Keratinocyte (primary cell): Measurements from ENCODE around the gene CTNND2. TPM values are rescaled to one million over a fixed set of nuclear protein-coding genes. Genes with fewer than 3 reads are reported as not detected.

Experiments
- DNase-seq: peaks from one replicate; pipeline ENCODE4 v3.0.0-alpha.2; 2011; ENCODE audit warnings: low read depth, missing footprints, low spot score
- FAIRE-seq: peaks from 2 replicates; lab custom pipeline; 2011; peaks lifted over from hg19 to GRCh38; lab: Jason Lieb, UNC
- H2AFZ ChIP-seq: 2 replicates; pipeline ENCODE4 v1.6.0; 2012; ENCODE audit warnings: low read length, control low read depth, inconsistent platforms; ENCODE audit not compliant: control insufficient read depth
- H3K27ac ChIP-seq: 2 replicates; pipeline ENCODE4 v1.5.1; 2011; ENCODE audit warnings: low read length; ENCODE audit not compliant: control insufficient read depth, insufficient read depth
- H3K27me3 ChIP-seq: 3 replicates; pipeline ENCODE4 v1.6.0; 2011; ENCODE audit warnings: low read length; ENCODE audit not compliant: control insufficient read depth, insufficient read depth; ENCODE audit errors: extremely low read depth
- H3K36me3 ChIP-seq, 2 experiments: 2 replicates in 1 of 2; 3 replicates in 1 of 2; pipeline ENCODE4 v1.5.1; 2011; ENCODE audit warnings: low read length in 2 of 2, mild to moderate bottlenecking in 1 of 2; ENCODE audit not compliant: control insufficient read depth in 2 of 2, insufficient read depth in 2 of 2; ENCODE audit errors: extremely low read depth in 1 of 2
- H3K4me1 ChIP-seq: 3 replicates; pipeline ENCODE4 v1.5.1; 2011; ENCODE audit warnings: low read length; ENCODE audit not compliant: control insufficient read depth, insufficient read depth; ENCODE audit errors: extremely low read depth
- H3K4me2 ChIP-seq: 3 replicates; pipeline ENCODE4 v1.6.0; 2011; ENCODE audit warnings: low read depth, low read length; ENCODE audit not compliant: control insufficient read depth, insufficient read depth; ENCODE audit errors: extremely low read depth
- H3K4me3 ChIP-seq, 3 experiments: fragments of 200-600 bp in 1 of 3; sonication (generic) in 1 of 3; 2 replicates in 2 of 3; 3 replicates in 1 of 3; pipeline ENCODE4 v1.5.1; 2011 to 2016; ENCODE audit warnings: low read length in 3 of 3, mild to moderate bottlenecking in 3 of 3, control low read depth in 2 of 3, inconsistent platforms in 1 of 3, low read depth in 1 of 3, mixed read lengths in 1 of 3, mixed run types in 1 of 3, moderate library complexity in 1 of 3; ENCODE audit not compliant: control insufficient read depth in 2 of 3, insufficient read depth in 2 of 3; ENCODE audit errors: extremely low read depth in 1 of 3
- H3K79me2 ChIP-seq: 2 replicates; pipeline ENCODE4 v1.6.0; 2012; ENCODE audit warnings: low read length; ENCODE audit not compliant: control insufficient read depth, insufficient read depth
- H3K9ac ChIP-seq: 3 replicates; pipeline ENCODE4 v1.6.0; 2011; ENCODE audit warnings: low read length; ENCODE audit not compliant: control insufficient read depth, insufficient read depth; ENCODE audit errors: extremely low read depth
- H3K9me1 ChIP-seq: 3 replicates; pipeline ENCODE4 v1.6.0; 2011; ENCODE audit warnings: low read length; ENCODE audit not compliant: control insufficient read depth, insufficient read depth; ENCODE audit errors: extremely low read depth
- H3K9me3 ChIP-seq: 2 replicates; pipeline ENCODE4 v1.5.1; 2012; ENCODE audit warnings: low read depth, low read length; ENCODE audit not compliant: control insufficient read depth
- H4K20me1 ChIP-seq: 3 replicates; pipeline ENCODE4 v1.6.0; 2011; ENCODE audit warnings: low read length; ENCODE audit not compliant: control insufficient read depth, insufficient read depth; ENCODE audit errors: extremely low read depth
- CTCF ChIP-seq, 3 experiments: IDR thresholded peaks in 1 of 3; conservative IDR thresholded peaks in 1 of 3; optimal IDR thresholded peaks in 1 of 3; 2 replicates in 2 of 3; 3 replicates in 1 of 3; pipeline versions ENCODE3 to v1.5.1; 2011; ENCODE audit warnings: low read length in 3 of 3, mild to moderate bottlenecking in 3 of 3, moderate library complexity in 2 of 3, control low read depth in 1 of 3, inconsistent platforms in 1 of 3; ENCODE audit not compliant: insufficient read depth in 2 of 3; ENCODE audit errors: extremely low read depth in 1 of 3
- EZH2 ChIP-seq: IDR thresholded peaks from one replicate; pipeline ENCODE4 v1.6.1; 2012; ENCODE audit warnings: inconsistent platforms, mild to moderate bottlenecking, low read length, moderate library complexity
- dilution Hi-C: fragments of 300-500 bp; cut with MboI; formaldehyde crosslinking; loops from one replicate; pipeline ENCODE4 v1.7.0; 2020; ENCODE audit warnings: low sequenced_read_pairs; ENCODE audit not compliant: extremely low pct_ligation_motif_present
- polyA plus RNA-seq, 5 experiments: library from polyadenylated mRNA; depleted of rRNA in 3 of 5; stranded (reverse) in 3 of 5; stranded (forward) in 1 of 5; unstranded in 1 of 5; fragments of >200 nt; gene quantifications; 1 replicate in 1 of 5; 2 replicates in 3 of 5; 3 replicates in 1 of 5; pipeline versions ENCODE4 v1.2.1 to v1.2.3, GENCODE V29; 2011 to 2012; ENCODE audit warnings: missing spikeins in 2 of 5, low read depth in 1 of 5, low replicate concordance in 1 of 5

Gene CTNND2
- polyA plus RNA-seq, 1 donor (not counting 4 experiments of a cell fraction or from before 2014, with no cell fraction given) = not detected

- no peak for TF ChIP-seq EZH2
- no peaks in the 10 kb centered on the region for H3K27me3 ChIP-seq
- no peak for FAIRE-seq
- no peaks in the 10 kb centered on the region for H4K20me1 ChIP-seq
- dilution Hi-C loops = no loop called here
- H3K9me3 ChIP-seq = no peaks in the 10 kb centered on the region
- no peak overlapping the region for H3K4me3 ChIP-seq
- H3K4me2 ChIP-seq = no peak overlapping the region
- H3K4me1 ChIP-seq = no peaks in the 10 kb centered on the region
- no peaks in the 10 kb centered on the region for H3K36me3 ChIP-seq
- H2AFZ ChIP-seq = no peak overlapping the region
- no peak for DNase-seq
- H3K79me2 ChIP-seq = no peaks in the 10 kb centered on the region
- no peak overlapping the region for H3K9ac ChIP-seq
- H3K27ac ChIP-seq = no peak overlapping the region
- no peaks in the 10 kb centered on the region for H3K9me1 ChIP-seq
Observed at GRCh38 chr5:11427569-11427968, 476.7 kb downstream of the CTNND2 start.

DNA sequence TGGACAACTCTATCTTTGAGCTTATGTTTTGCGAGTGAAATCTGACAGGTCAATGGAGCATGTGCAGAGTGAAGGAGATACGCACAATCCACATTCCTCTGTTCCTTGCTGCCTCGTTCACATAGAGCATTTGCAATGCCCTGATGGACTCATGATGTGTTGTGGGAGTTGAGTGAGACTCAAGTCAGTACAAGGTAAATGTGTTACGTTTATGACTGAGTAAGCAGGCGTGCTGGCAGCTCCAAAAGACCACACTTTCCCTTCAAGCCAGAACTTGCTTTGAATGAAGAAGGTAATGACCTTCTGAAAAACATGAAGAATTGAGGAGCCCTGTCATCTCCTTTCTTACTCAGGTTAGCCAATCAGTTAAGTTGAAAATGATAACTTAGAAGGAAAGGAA is 477.8 kb downstream of the CTNND2 start:
- FAIRE-seq (no peak), DNase-seq (no peak)
- Histone ChIP-seq H2AFZ (no peak overlapping the region), H3K9me3 (no peaks in the 10 kb centered on the region), H3K4me1 (no peaks in the 10 kb centered on the region), H3K27me3 (no peaks in the 10 kb centered on the region), H3K27ac (no peak overlapping the region), H4K20me1 (no peaks in the 10 kb centered on the region), H3K36me3 (no peaks in the 10 kb centered on the region), H3K79me2 (no peaks in the 10 kb centered on the region), H3K4me2 (no peak overlapping the region), H3K9ac (no peak overlapping the region), H3K9me1 (no peaks in the 10 kb centered on the region), H3K4me3 (no peak overlapping the region)
- TF ChIP-seq EZH2 = no peak
- no peak for TF ChIP-seq CTCF (optimal IDR thresholded peaks at IDR 0.05 in 1 of 3, IDR thresholded peaks at IDR 0.05 in 1 of 3, conservative IDR thresholded peaks at IDR 0.05 in 1 of 3; ENCODE audit: extremely low read depth in 1 of 3, insufficient read depth in 2 of 3, low read length in 3 of 3)
- dilution Hi-C loops = no loop called here

DNA sequence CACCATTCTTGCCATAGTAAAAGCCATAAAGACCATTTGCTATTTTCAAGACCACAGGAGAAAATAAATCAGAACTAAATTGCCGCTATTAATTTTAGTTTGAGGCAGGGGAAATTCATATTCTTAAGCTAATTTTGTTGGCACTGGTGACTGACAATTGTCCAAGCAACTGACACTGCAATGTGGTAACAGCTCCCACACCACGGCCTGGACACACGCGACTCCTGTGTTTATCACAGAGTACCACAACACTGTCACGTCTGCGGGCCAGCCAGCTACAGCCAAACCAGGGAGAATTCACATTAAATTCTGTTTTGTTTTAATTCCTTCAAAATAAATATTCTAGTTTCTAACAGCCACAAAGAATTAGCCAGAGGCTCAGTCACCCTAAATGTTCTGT is 481.9 kb downstream of the CTNND2 start:
- Histone ChIP-seq H4K20me1 (no peaks in the 10 kb centered on the region), H2AFZ (no peak overlapping the region), H3K27me3 (no peaks in the 10 kb centered on the region), H3K4me1 (no peaks in the 10 kb centered on the region), H3K27ac (no peak overlapping the region), H3K4me2 (no peak overlapping the region), H3K4me3 (no peak overlapping the region), H3K9ac (no peak overlapping the region), H3K79me2 (no peaks in the 10 kb centered on the region), H3K36me3 (no peaks in the 10 kb centered on the region), H3K9me1 (no peaks in the 10 kb centered on the region), H3K9me3 (no peaks in the 10 kb centered on the region)
- DNase-seq = no peak
- FAIRE-seq = no peak
- dilution Hi-C loops = no loop called here
- TF ChIP-seq EZH2 = no peak
- TF ChIP-seq CTCF (optimal IDR thresholded peaks at IDR 0.05 in 1 of 3, IDR thresholded peaks at IDR 0.05 in 1 of 3, conservative IDR thresholded peaks at IDR 0.05 in 1 of 3; ENCODE audit: extremely low read depth in 1 of 3, insufficient read depth in 2 of 3, low read length in 3 of 3) = no peak
